K562 (cell line): Measurements from ENCODE around the gene CDK14. TPM values are rescaled to one million over a fixed set of nuclear protein-coding genes. Genes with fewer than 3 reads are reported as not detected.

Experiments used
- ATAC-seq: fragments of 200-7000 bp; cut with Tn5 transposase; 3 replicates; pipeline ENCODE4 v1.9.1; 2020; ENCODE audit warnings: moderate library complexity
- BruUV-seq: library from RNA; stranded (reverse); fragments of 400-500 nt; replicated peaks from 2 replicates; lab custom pipeline; 2021; lab: Mats Ljungman, UMichigan
- CTCF ChIA-PET: fragments of 300-600 bp; formaldehyde crosslinking; extraction: SDS; loops from one replicate; lab custom pipeline; 2021; ENCODE audit warnings: low intra/inter-chr PET ratio; lab: Yijun Ruan, JAX
- POLR2A ChIA-PET: fragments of 300-600, 350-650 bp; sonication (Branson Sonifier 250); formaldehyde crosslinking; extraction: SDS; loops from one replicate; lab custom pipeline; 2021; ENCODE audit warnings: antibody characterized with exemption, inconsistent platforms; lab: Yijun Ruan, JAX
- DNase-seq, 4 experiments: peaks; one replicate each; pipeline versions ENCODE4 v3.0.0 to v3.0.0-alpha.2; 2011 to 2018; ENCODE audit warnings: low spot score in 3 of 4, mixed read lengths in 3 of 4; ENCODE audit errors: extremely low read depth in 1 of 4
- FAIRE-seq: peaks from 2 replicates; lab custom pipeline; 2011; peaks lifted over from hg19 to GRCh38; lab: Jason Lieb, UNC
- H2AFZ ChIP-seq: 2 replicates; pipeline ENCODE4 v1.6.0; 2011; ENCODE audit warnings: low read depth, low read length, control low read depth, inconsistent platforms
- H3K27ac ChIP-seq: fragments of 200-600 bp; 3 replicates; pipeline ENCODE4 v1.8.0; 2011; ENCODE audit warnings: low read depth, mild to moderate bottlenecking, control low read depth, inconsistent platforms, low read length, moderate library complexity, mixed read lengths; ENCODE audit errors: extremely low read depth
- H3K27me3 ChIP-seq, 2 experiments: fragments of 300-600 bp in 1 of 2; 2 replicates in 1 of 2; 3 replicates in 1 of 2; pipeline versions ENCODE4 v1.6.0 to v1.8.0; 2011; ENCODE audit warnings: inconsistent platforms in 2 of 2, low read length in 2 of 2, mild to moderate bottlenecking in 1 of 2, mixed read lengths in 1 of 2, moderate library complexity in 1 of 2; ENCODE audit not compliant: control insufficient read depth in 2 of 2, insufficient read depth in 2 of 2
- H3K36me3 ChIP-seq: fragments of 300-600 bp; 3 replicates; pipeline ENCODE4 v1.8.0; 2011; ENCODE audit warnings: mild to moderate bottlenecking, low read length, inconsistent platforms; ENCODE audit not compliant: control insufficient read depth, insufficient read depth
- H3K4me1 ChIP-seq, 2 experiments: fragments of 200-600 bp in 1 of 2; replicated peaks in 1 of 2; 2 replicates in 1 of 2; 3 replicates in 1 of 2; pipeline versions ENCODE4 v1.5.1 to v1.8.0; 2011; ENCODE audit warnings: inconsistent platforms in 2 of 2, low read length in 2 of 2, mild to moderate bottlenecking in 1 of 2, mixed read lengths in 1 of 2, moderate library complexity in 1 of 2; ENCODE audit not compliant: control insufficient read depth in 2 of 2, insufficient read depth in 2 of 2
- H3K4me2 ChIP-seq: 2 replicates; pipeline ENCODE4 v1.6.1; 2011; ENCODE audit warnings: low read length, control low read depth, inconsistent platforms, mixed read lengths; ENCODE audit not compliant: insufficient read depth
- H3K4me3 ChIP-seq: fragments of 200-600 bp; sonication (generic), shearing (Covaris generic); 2 replicates; pipeline ENCODE4 v1.5.1; 2016; ENCODE audit warnings: control low read depth, inconsistent platforms
- H3K79me2 ChIP-seq: fragments of 200-600 bp; 3 replicates; pipeline ENCODE4 v1.8.0; 2011; ENCODE audit warnings: low read length, inconsistent platforms; ENCODE audit not compliant: control insufficient read depth, insufficient read depth
- H3K9ac ChIP-seq, 2 experiments: 2 replicates each; pipeline versions ENCODE4 v1.6.0 to v1.6.1; 2011; ENCODE audit warnings: low read depth in 2 of 2, low read length in 2 of 2, control low read depth in 1 of 2, inconsistent platforms in 1 of 2, mild to moderate bottlenecking in 1 of 2, mixed read lengths in 1 of 2; ENCODE audit not compliant: insufficient read depth in 1 of 2
- H3K9me1 ChIP-seq: one replicate; pipeline ENCODE4 v1.6.0; 2011; ENCODE audit warnings: inconsistent platforms, mild to moderate bottlenecking, low read length, moderate library complexity; ENCODE audit not compliant: control insufficient read depth, insufficient read depth
- H3K9me3 ChIP-seq: replicated peaks from 2 replicates; pipeline ENCODE4 v1.5.1; 2011; ENCODE audit warnings: low read depth, low read length, inconsistent platforms; ENCODE audit not compliant: control insufficient read depth, insufficient read depth
- H4K20me1 ChIP-seq: replicated peaks from 2 replicates; pipeline ENCODE4 v1.6.1; 2011; ENCODE audit warnings: low read length, inconsistent platforms, mixed read lengths; ENCODE audit not compliant: control insufficient read depth, insufficient read depth
- GATAD2B ChIP-seq: fragments of 450-650 bp; IDR thresholded peaks from 2 replicates; pipeline ENCODE4 v1.6.1; 2017; ENCODE audit warnings: mild to moderate bottlenecking, borderline replicate concordance
- PHB2 ChIP-seq: fragments of 450-650 bp; IDR thresholded peaks from 2 replicates; pipeline ENCODE4 v1.6.1; 2017; ENCODE audit warnings: low read depth
- SETDB1 ChIP-seq: IDR thresholded peaks from one replicate; pipeline ENCODE4 v1.6.1; 2012; ENCODE audit warnings: low read length, control low read depth, inconsistent platforms
- SMARCA4 ChIP-seq: fragments of 450-650 bp; IDR thresholded peaks from 2 replicates; pipeline ENCODE4 v1.6.1; 2016
- WGBS: fragments of 100-300 bp; shearing (Covaris generic); methylation state at CpG from one replicate; pipeline ENCODE4 v1.1.6; 2016; ENCODE audit warnings: low coverage, mixed read lengths; ENCODE audit not compliant: insufficient coverage; ENCODE audit errors: missing lambda C conversion rate; 5-methylcytosine and 5-hydroxymethylcytosine counted together
- in situ Hi-C: fragments of 300-500 bp; cut with MboI; formaldehyde crosslinking; loops from 4 replicates; pipeline ENCODE4 v1.15.0; 2018; ENCODE audit warnings: inconsistent platforms, mixed read lengths
- intact Hi-C: fragments of 100-400 bp; cut with micrococcal nuclease; formaldehyde crosslinking; loops from 2 replicates; pipeline ENCODE4 v1.14.2; 2022
- polyA plus RNA-seq, 8 experiments: library from polyadenylated mRNA; depleted of rRNA in 4 of 8; stranded (reverse) in 5 of 8; unstranded in 3 of 8; fragments of >200 nt; fragmentation: Nextera tagmentation in 2 of 8; fragmentation: Illumina TruSeq in 1 of 8; extraction: Ambion mirVana in 2 of 8; extraction: Trizol in 1 of 8; gene quantifications; 2 replicates each; pipeline versions ENCODE4 v1.2.1 to v1.2.3, GENCODE V29; 2011 to 2014; ENCODE audit warnings: inconsistent platforms in 1 of 8, missing spikeins in 1 of 8
- total RNA-seq, 7 experiments: library from RNA; depleted of rRNA in 6 of 7; stranded (reverse); fragments of >200 nt in 6 of 7; fragmentation: Illumina TruSeq in 2 of 7; extraction: Trizol in 2 of 7; gene quantifications; 2 replicates each; pipeline versions ENCODE4 v1.2.1 to v1.2.3, GENCODE V29; 2011 to 2021; ENCODE audit warnings: low replicate concordance in 1 of 7
- TF ChIP-seq, protein P1 (sequence below), 2 experiments: IDR thresholded peaks; 2 replicates each; pipeline ENCODE4 v1.6.1; 2011; ENCODE audit warnings: borderline replicate concordance in 1 of 2, control low read depth in 1 of 2, low read depth in 1 of 2, low read length in 1 of 2, mild to moderate bottlenecking in 1 of 2, mixed read lengths in 1 of 2, moderate library complexity in 1 of 2; ENCODE audit not compliant: insufficient read depth in 1 of 2, insufficient read length in 1 of 2, poor library complexity in 1 of 2, severe bottlenecking in 1 of 2; ENCODE audit errors: extremely low read depth in 1 of 2
- TF ChIP-seq, protein P2 (sequence below): fragments of 450-650 bp; IDR thresholded peaks from 2 replicates; pipeline ENCODE4 v1.6.1; 2016; ENCODE audit warnings: mild to moderate bottlenecking

The CDK14 gene
- total and polyA plus RNA-seq, 9 of the 15 experiments (the other 6 are each of a cell fraction or from before 2014, with no cell fraction given), result 0.03 to 0.91 (median 0.16) TPM

- Histone ChIP-seq H3K9me1 (no peaks in the 10 kb centered on the region), H2AFZ (no peak overlapping the region), H3K9me3 (no peaks in the 10 kb centered on the region), H3K79me2 (no peaks in the 10 kb centered on the region), H3K4me2 (no peak overlapping the region)
- no peak for DNase-seq
- intact Hi-C loops, result no loop called here
- TF ChIP-seq, protein P1, sequence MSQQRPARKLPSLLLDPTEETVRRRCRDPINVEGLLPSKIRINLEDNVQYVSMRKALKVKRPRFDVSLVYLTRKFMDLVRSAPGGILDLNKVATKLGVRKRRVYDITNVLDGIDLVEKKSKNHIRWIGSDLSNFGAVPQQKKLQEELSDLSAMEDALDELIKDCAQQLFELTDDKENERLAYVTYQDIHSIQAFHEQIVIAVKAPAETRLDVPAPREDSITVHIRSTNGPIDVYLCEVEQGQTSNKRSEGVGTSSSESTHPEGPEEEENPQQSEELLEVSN (IDR thresholded peaks at IDR 0.05; ENCODE audit: borderline replicate concordance in 1 of 2, extremely low read depth in 1 of 2, insufficient read depth in 1 of 2, insufficient read length in 1 of 2, low read depth in 1 of 2, low read length in 1 of 2, poor library complexity in 1 of 2, severe bottlenecking in 1 of 2), result no peak
- TF ChIP-seq SMARCA4 (no peak), SETDB1 (no peak), GATAD2B (no peak), PHB2 (no peak)
- TF ChIP-seq, protein P2, sequence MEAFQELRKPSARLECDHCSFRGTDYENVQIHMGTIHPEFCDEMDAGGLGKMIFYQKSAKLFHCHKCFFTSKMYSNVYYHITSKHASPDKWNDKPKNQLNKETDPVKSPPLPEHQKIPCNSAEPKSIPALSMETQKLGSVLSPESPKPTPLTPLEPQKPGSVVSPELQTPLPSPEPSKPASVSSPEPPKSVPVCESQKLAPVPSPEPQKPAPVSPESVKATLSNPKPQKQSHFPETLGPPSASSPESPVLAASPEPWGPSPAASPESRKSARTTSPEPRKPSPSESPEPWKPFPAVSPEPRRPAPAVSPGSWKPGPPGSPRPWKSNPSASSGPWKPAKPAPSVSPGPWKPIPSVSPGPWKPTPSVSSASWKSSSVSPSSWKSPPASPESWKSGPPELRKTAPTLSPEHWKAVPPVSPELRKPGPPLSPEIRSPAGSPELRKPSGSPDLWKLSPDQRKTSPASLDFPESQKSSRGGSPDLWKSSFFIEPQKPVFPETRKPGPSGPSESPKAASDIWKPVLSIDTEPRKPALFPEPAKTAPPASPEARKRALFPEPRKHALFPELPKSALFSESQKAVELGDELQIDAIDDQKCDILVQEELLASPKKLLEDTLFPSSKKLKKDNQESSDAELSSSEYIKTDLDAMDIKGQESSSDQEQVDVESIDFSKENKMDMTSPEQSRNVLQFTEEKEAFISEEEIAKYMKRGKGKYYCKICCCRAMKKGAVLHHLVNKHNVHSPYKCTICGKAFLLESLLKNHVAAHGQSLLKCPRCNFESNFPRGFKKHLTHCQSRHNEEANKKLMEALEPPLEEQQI, result no peak
- TF ChIP-seq, all 486 proteins: peak for 0
- H3K4me1 ChIP-seq, result no peaks in the 10 kb centered on the region
- no peaks in the 10 kb centered on the region for H3K36me3 ChIP-seq
- FAIRE-seq, result no peak
- H3K9ac ChIP-seq, result no peak overlapping the region
- WGBS, result 0% methylated on average over 1 of the region's 1 CpG
- no peaks in the 10 kb centered on the region for H3K27me3 ChIP-seq
- no TSS peak for BruUV-seq
- no peak overlapping the region for H3K4me3 ChIP-seq
- no peaks in the 10 kb centered on the region for H4K20me1 ChIP-seq
- in situ Hi-C loops, result no loop called here
- POLR2A ChIA-PET, result no interaction called here
- ATAC-seq, result no peak
- H3K27ac ChIP-seq, result no peak overlapping the region
- CTCF ChIA-PET, result no interaction called here
Measured at GRCh38 chr7:91021956-91022355, 425.8 kb downstream of the CDK14 start.
